ENCODE measurements around the gene TMEM196. TPM values are rescaled to one million over a fixed set of nuclear protein-coding genes. Genes with fewer than 3 reads are reported as not detected.

The TMEM196 gene
- total RNA-seq, 1 experiment from 2014 or later = not detected

GRCh38 chr7:19798986-19799385, 25.6 kb upstream of the TMEM196 start:
- H3K79me2 ChIP-seq (ENCODE audit: insufficient read depth, low read length) = no peaks in the 10 kb centered on the region
- H3K4me3 ChIP-seq (replicated peaks in 1 of 2; ENCODE audit: low read depth in 1 of 2, low read length in 2 of 2) = no peak overlapping the region
- intact Hi-C loops (cut with micrococcal nuclease) = no loop called here
- H4K20me1 ChIP-seq (ENCODE audit: insufficient read depth) = no peaks in the 10 kb centered on the region
- no peaks in the 10 kb centered on the region for H3K9me2 ChIP-seq (ENCODE audit: insufficient read depth)
- H3K36me3 ChIP-seq (ENCODE audit: control insufficient read depth in 1 of 2, insufficient read depth in 2 of 2, low read length in 2 of 2) = no peaks in the 10 kb centered on the region
- TF ChIP-seq CBX3 (IDR thresholded peaks at IDR 0.05; ENCODE audit: low read depth) = no peak
- no peak for TF ChIP-seq POLR2A (IDR thresholded peaks at IDR 0.05; ENCODE audit: borderline replicate concordance, extremely low read depth, insufficient read depth, insufficient read length)
- no peak for TF ChIP-seq RAD21 (IDR thresholded peaks at IDR 0.05; ENCODE audit: low read depth)
- POLR2A ChIA-PET = no interaction called here
- ATAC-seq (no peak), DNase-seq (ENCODE audit: low read depth, low spot score) (no peak)
- H3K4me1 ChIP-seq (ENCODE audit: control insufficient read depth in 1 of 2, insufficient read depth in 2 of 2, low read length in 2 of 2) = no peaks in the 10 kb centered on the region
- H3K27me3 ChIP-seq (ENCODE audit: insufficient read depth, low read length) = no peaks in the 10 kb centered on the region
- H3K27ac ChIP-seq (ENCODE audit: low read depth, low read length) = no peak overlapping the region
- no peak overlapping the region for H3K9ac ChIP-seq (ENCODE audit: low read length)
- no peak overlapping the region for H3K4me2 ChIP-seq (ENCODE audit: low read length)
- BruUV-seq (replicated peaks) = no TSS peak
- H2AFZ ChIP-seq (ENCODE audit: low read depth, low read length, poor library complexity, severe bottlenecking) = peak overlapping the region; percentile 38
- H3K9me3 ChIP-seq (ENCODE audit: control insufficient read depth in 1 of 2, insufficient read depth in 1 of 2, low read depth in 1 of 2, low read length in 2 of 2) = no peaks in the 10 kb centered on the region
- RAD21 ChIA-PET (ENCODE audit: low non-redundant PET in 1 of 2, low total read pairs in 2 of 2, uncharacterized antibody in 2 of 2, unreplicated experiment in 2 of 2) = no interaction called here
- CTCF ChIA-PET = no interaction called here

- Histone ChIP-seq H3K36me3 (ENCODE audit: control insufficient read depth in 1 of 2, insufficient read depth in 2 of 2, low read length in 2 of 2) (no peaks in the 10 kb centered on the region), H3K27ac (ENCODE audit: low read depth, low read length) (no peak overlapping the region), H2AFZ (ENCODE audit: low read depth, low read length, poor library complexity, severe bottlenecking) (no peak overlapping the region), H3K9ac (ENCODE audit: low read length) (no peak overlapping the region), H3K9me3 (ENCODE audit: control insufficient read depth in 1 of 2, insufficient read depth in 1 of 2, low read depth in 1 of 2, low read length in 2 of 2) (no peaks in the 10 kb centered on the region), H3K4me3 (replicated peaks in 1 of 2; ENCODE audit: low read depth in 1 of 2, low read length in 2 of 2) (no peak overlapping the region), H3K4me2 (ENCODE audit: low read length) (no peak overlapping the region), H3K79me2 (ENCODE audit: insufficient read depth, low read length) (no peaks in the 10 kb centered on the region), H3K4me1 (ENCODE audit: control insufficient read depth in 1 of 2, insufficient read depth in 2 of 2, low read length in 2 of 2) (no peaks in the 10 kb centered on the region), H3K9me2 (ENCODE audit: insufficient read depth) (no peaks in the 10 kb centered on the region), H3K27me3 (ENCODE audit: insufficient read depth, low read length) (no peaks in the 10 kb centered on the region), H4K20me1 (ENCODE audit: insufficient read depth) (no peaks in the 10 kb centered on the region)
- intact Hi-C loops (cut with micrococcal nuclease) = no loop called here
- BruUV-seq (replicated peaks) = no TSS peak
- CTCF ChIA-PET = no interaction called here
- RAD21 ChIA-PET (ENCODE audit: low non-redundant PET in 1 of 2, low total read pairs in 2 of 2, uncharacterized antibody in 2 of 2, unreplicated experiment in 2 of 2) = no interaction called here
- TF ChIP-seq, protein P1, sequence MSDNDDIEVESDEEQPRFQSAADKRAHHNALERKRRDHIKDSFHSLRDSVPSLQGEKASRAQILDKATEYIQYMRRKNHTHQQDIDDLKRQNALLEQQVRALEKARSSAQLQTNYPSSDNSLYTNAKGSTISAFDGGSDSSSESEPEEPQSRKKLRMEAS (IDR thresholded peaks at IDR 0.05) = no peak
- TF ChIP-seq REST (IDR thresholded peaks at IDR 0.05; ENCODE audit: low read depth) (no peak), CEBPB (IDR thresholded peaks at IDR 0.05; ENCODE audit: low read depth) (no peak), SP1 (IDR thresholded peaks at IDR 0.05; ENCODE audit: low read depth) (no peak), SIN3A (IDR thresholded peaks at IDR 0.05; ENCODE audit: low read depth) (no peak), POLR2AphosphoS5 (IDR thresholded peaks at IDR 0.05; ENCODE audit: low read depth, low read length) (no peak), ZBTB33 (IDR thresholded peaks at IDR 0.05; ENCODE audit: extremely low read depth, insufficient replicate concordance, low read length) (no peak), TCF7L2 (IDR thresholded peaks at IDR 0.05; ENCODE audit: borderline replicate concordance, extremely low read depth, insufficient read depth, insufficient read length) (no peak), CTCF (IDR thresholded peaks at IDR 0.05 in 2 of 3, conservative IDR thresholded peaks at IDR 0.05 in 1 of 3; ENCODE audit: borderline replicate concordance in 1 of 3, insufficient read depth in 1 of 3, low read depth in 2 of 3, low read length in 2 of 3) (no peak)
- POLR2A ChIA-PET = no interaction called here
- ATAC-seq (no peak), DNase-seq (ENCODE audit: low read depth, low spot score) (no peak)
Measured at GRCh38 chr7:19783541-19783940, 10.1 kb upstream of the TMEM196 start.

All from HCT116 (cell line).